ENCODE measurements around the gene GCFC2.

DNA sequence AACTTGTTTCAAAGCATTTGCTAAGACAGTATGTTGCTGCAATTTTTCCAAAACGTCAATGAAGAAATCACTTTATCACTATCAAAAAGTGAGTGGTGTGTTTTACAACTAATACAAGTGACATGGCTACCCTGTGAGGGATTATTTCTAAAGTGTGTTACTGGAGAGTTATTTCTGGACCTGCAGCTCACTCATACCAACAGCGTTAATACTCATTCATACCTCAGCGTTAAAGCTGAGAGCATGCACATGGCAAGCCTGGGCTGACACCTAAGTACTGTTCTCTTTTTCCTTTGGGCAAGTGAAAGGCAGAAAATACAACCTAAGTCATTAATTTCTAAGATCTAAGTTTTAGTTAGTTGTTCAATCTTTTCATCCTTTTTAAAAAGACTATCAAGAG lies 77.1 kb downstream of the GCFC2 start:
- TF ChIP-seq, protein P1, sequence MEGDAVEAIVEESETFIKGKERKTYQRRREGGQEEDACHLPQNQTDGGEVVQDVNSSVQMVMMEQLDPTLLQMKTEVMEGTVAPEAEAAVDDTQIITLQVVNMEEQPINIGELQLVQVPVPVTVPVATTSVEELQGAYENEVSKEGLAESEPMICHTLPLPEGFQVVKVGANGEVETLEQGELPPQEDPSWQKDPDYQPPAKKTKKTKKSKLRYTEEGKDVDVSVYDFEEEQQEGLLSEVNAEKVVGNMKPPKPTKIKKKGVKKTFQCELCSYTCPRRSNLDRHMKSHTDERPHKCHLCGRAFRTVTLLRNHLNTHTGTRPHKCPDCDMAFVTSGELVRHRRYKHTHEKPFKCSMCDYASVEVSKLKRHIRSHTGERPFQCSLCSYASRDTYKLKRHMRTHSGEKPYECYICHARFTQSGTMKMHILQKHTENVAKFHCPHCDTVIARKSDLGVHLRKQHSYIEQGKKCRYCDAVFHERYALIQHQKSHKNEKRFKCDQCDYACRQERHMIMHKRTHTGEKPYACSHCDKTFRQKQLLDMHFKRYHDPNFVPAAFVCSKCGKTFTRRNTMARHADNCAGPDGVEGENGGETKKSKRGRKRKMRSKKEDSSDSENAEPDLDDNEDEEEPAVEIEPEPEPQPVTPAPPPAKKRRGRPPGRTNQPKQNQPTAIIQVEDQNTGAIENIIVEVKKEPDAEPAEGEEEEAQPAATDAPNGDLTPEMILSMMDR (IDR thresholded peaks at IDR 0.05 in 4 of 5, conservative IDR thresholded peaks at IDR 0.05 in 1 of 5), result no peak
- no peak for TF ChIP-seq POLR2A (IDR thresholded peaks at IDR 0.05)

All from gastrocnemius medialis (tissue), 4 donors.